ENCODE data around the gene LURAP1L.

LURAP1L gene

GRCh38 chr9:12826924-12827565, 52.2 kb downstream of the LURAP1L start:
- no peaks in the 10 kb centered on the region for H3K79me2 ChIP-seq (ENCODE audit: control insufficient read depth, insufficient read depth, low read length, unreplicated experiment)
- H3K27me3 ChIP-seq (ENCODE audit: insufficient read depth, low read length) = no peaks in the 10 kb centered on the region
- H3K4me1 ChIP-seq (ENCODE audit: control insufficient read depth, insufficient read depth, low read length, unreplicated experiment) = peaks cover 15% of the 10 kb centered on the region
- no peak overlapping the region for H3K4me3 ChIP-seq (ENCODE audit: low read depth, low read length)
- H3K36me3 ChIP-seq (ENCODE audit: insufficient read depth, low read length) = no peaks in the 10 kb centered on the region
- H3K27ac ChIP-seq (ENCODE audit: low read depth, low read length) = no peak overlapping the region
- H2AFZ ChIP-seq (ENCODE audit: low read length, unreplicated experiment) = no peak overlapping the region

GRCh38 chr9:12833701-12834100, 58.9 kb downstream of the LURAP1L start:
- Histone ChIP-seq H3K27me3 (ENCODE audit: insufficient read depth, low read length) (no peaks in the 10 kb centered on the region), H3K4me3 (ENCODE audit: low read depth, low read length) (no peak overlapping the region), H3K79me2 (ENCODE audit: control insufficient read depth, insufficient read depth, low read length, unreplicated experiment) (no peaks in the 10 kb centered on the region)

GRCh38 chr9:12838546-12838945, 63.7 kb downstream of the LURAP1L start:
- Histone ChIP-seq H3K4me3 (ENCODE audit: low read depth, low read length) (no peak overlapping the region), H3K27ac (ENCODE audit: low read depth, low read length) (peak overlapping the region; percentile 35)

More at GRCh38 chr9:12833701-12834100, 58.9 kb downstream of the LURAP1L start:
- Histone ChIP-seq H3K27ac (ENCODE audit: low read depth, low read length) (no peak overlapping the region), H2AFZ (ENCODE audit: low read length, unreplicated experiment) (no peak overlapping the region), H3K36me3 (ENCODE audit: insufficient read depth, low read length) (no peaks in the 10 kb centered on the region), H3K4me1 (ENCODE audit: control insufficient read depth, insufficient read depth, low read length, unreplicated experiment) (peaks cover 5% of the 10 kb centered on the region)

GRCh38 chr9:12843735-12844134, 68.9 kb downstream of the LURAP1L start:
- Histone ChIP-seq H3K36me3 (ENCODE audit: insufficient read depth, low read length) (0 out of 2 replicates have a peak, but pooled peaks cover 3% of the 10 kb centered on the region), H3K27ac (ENCODE audit: low read depth, low read length) (no peak overlapping the region), H3K4me3 (ENCODE audit: low read depth, low read length) (no peak overlapping the region), H3K4me1 (ENCODE audit: control insufficient read depth, insufficient read depth, low read length, unreplicated experiment) (peaks cover 4% of the 10 kb centered on the region), H3K79me2 (ENCODE audit: control insufficient read depth, insufficient read depth, low read length, unreplicated experiment) (no peaks in the 10 kb centered on the region), H2AFZ (ENCODE audit: low read length, unreplicated experiment) (no peak overlapping the region), H3K27me3 (ENCODE audit: insufficient read depth, low read length) (no peaks in the 10 kb centered on the region)

More at GRCh38 chr9:12838546-12838945, 63.7 kb downstream of the LURAP1L start:
- Histone ChIP-seq H3K36me3 (ENCODE audit: insufficient read depth, low read length) (no peaks in the 10 kb centered on the region), H3K27me3 (ENCODE audit: insufficient read depth, low read length) (no peaks in the 10 kb centered on the region), H3K4me1 (ENCODE audit: control insufficient read depth, insufficient read depth, low read length, unreplicated experiment) (peaks cover 4% of the 10 kb centered on the region), H3K79me2 (ENCODE audit: control insufficient read depth, insufficient read depth, low read length, unreplicated experiment) (no peaks in the 10 kb centered on the region), H2AFZ (ENCODE audit: low read length, unreplicated experiment) (no peak overlapping the region)

- no peaks in the 10 kb centered on the region for H3K79me2 ChIP-seq (ENCODE audit: control insufficient read depth, insufficient read depth, low read length, unreplicated experiment)
- no peak overlapping the region for H3K27ac ChIP-seq (ENCODE audit: low read depth, low read length)
- no peaks in the 10 kb centered on the region for H3K4me1 ChIP-seq (ENCODE audit: control insufficient read depth, insufficient read depth, low read length, unreplicated experiment)
- H3K36me3 ChIP-seq (ENCODE audit: insufficient read depth, low read length) = 0 out of 2 replicates have a peak, but pooled peaks cover 3% of the 10 kb centered on the region
- no peaks in the 10 kb centered on the region for H3K27me3 ChIP-seq (ENCODE audit: insufficient read depth, low read length)
- no peak overlapping the region for H2AFZ ChIP-seq (ENCODE audit: low read length, unreplicated experiment)
- no peak overlapping the region for H3K4me3 ChIP-seq (ENCODE audit: low read depth, low read length)
These were observed 71.2 kb downstream of the LURAP1L start for GRCh38 chr9:12846035-12846434.

- H3K4me1 ChIP-seq (ENCODE audit: control insufficient read depth, insufficient read depth, low read length, unreplicated experiment) = no peaks in the 10 kb centered on the region
- no peaks in the 10 kb centered on the region for H3K79me2 ChIP-seq (ENCODE audit: control insufficient read depth, insufficient read depth, low read length, unreplicated experiment)
- no peak overlapping the region for H2AFZ ChIP-seq (ENCODE audit: low read length, unreplicated experiment)
- H3K27me3 ChIP-seq (ENCODE audit: insufficient read depth, low read length) = no peaks in the 10 kb centered on the region
- H3K36me3 ChIP-seq (ENCODE audit: insufficient read depth, low read length) = 0 out of 2 replicates have a peak, but pooled peaks cover 3% of the 10 kb centered on the region
- no peak overlapping the region for H3K4me3 ChIP-seq (ENCODE audit: low read depth, low read length)
- no peak overlapping the region for H3K27ac ChIP-seq (ENCODE audit: low read depth, low read length)
These were observed 72.7 kb downstream of the LURAP1L start for GRCh38 chr9:12847561-12847960.

GRCh38 chr9:12849486-12850003, 74.7 kb downstream of the LURAP1L start:
- H2AFZ ChIP-seq (ENCODE audit: low read length, unreplicated experiment) = no peak overlapping the region
- no peak overlapping the region for H3K27ac ChIP-seq (ENCODE audit: low read depth, low read length)
- H3K36me3 ChIP-seq (ENCODE audit: insufficient read depth, low read length) = 0 out of 2 replicates have a peak, but pooled peaks cover 3% of the 10 kb centered on the region
- H3K27me3 ChIP-seq (ENCODE audit: insufficient read depth, low read length) = no peaks in the 10 kb centered on the region
- H3K4me3 ChIP-seq (ENCODE audit: low read depth, low read length) = no peak overlapping the region
- no peaks in the 10 kb centered on the region for H3K79me2 ChIP-seq (ENCODE audit: control insufficient read depth, insufficient read depth, low read length, unreplicated experiment)
- no peaks in the 10 kb centered on the region for H3K4me1 ChIP-seq (ENCODE audit: control insufficient read depth, insufficient read depth, low read length, unreplicated experiment)

- Histone ChIP-seq H3K4me1 (ENCODE audit: control insufficient read depth, insufficient read depth, low read length, unreplicated experiment) (no peaks in the 10 kb centered on the region), H3K79me2 (ENCODE audit: control insufficient read depth, insufficient read depth, low read length, unreplicated experiment) (no peaks in the 10 kb centered on the region), H3K27ac (ENCODE audit: low read depth, low read length) (no peak overlapping the region), H2AFZ (ENCODE audit: low read length, unreplicated experiment) (no peak overlapping the region), H3K4me3 (ENCODE audit: low read depth, low read length) (no peak overlapping the region), H3K36me3 (ENCODE audit: insufficient read depth, low read length) (0 out of 2 replicates have a peak, but pooled peaks cover 3% of the 10 kb centered on the region), H3K27me3 (ENCODE audit: insufficient read depth, low read length) (no peaks in the 10 kb centered on the region)
These were observed 76.7 kb downstream of the LURAP1L start for GRCh38 chr9:12851341-12852090.

GRCh38 chr9:12853051-12853450, 78.2 kb downstream of the LURAP1L start:
- no peaks in the 10 kb centered on the region for H3K4me1 ChIP-seq (ENCODE audit: control insufficient read depth, insufficient read depth, low read length, unreplicated experiment)
- no peaks in the 10 kb centered on the region for H3K36me3 ChIP-seq (ENCODE audit: insufficient read depth, low read length)
- no peak overlapping the region for H3K4me3 ChIP-seq (ENCODE audit: low read depth, low read length)
- H3K27me3 ChIP-seq (ENCODE audit: insufficient read depth, low read length) = no peaks in the 10 kb centered on the region
- H3K27ac ChIP-seq (ENCODE audit: low read depth, low read length) = no peak overlapping the region
- no peak overlapping the region for H2AFZ ChIP-seq (ENCODE audit: low read length, unreplicated experiment)
- H3K79me2 ChIP-seq (ENCODE audit: control insufficient read depth, insufficient read depth, low read length, unreplicated experiment) = no peaks in the 10 kb centered on the region

GRCh38 chr9:12854221-12854620, 79.4 kb downstream of the LURAP1L start:
- Histone ChIP-seq H2AFZ (ENCODE audit: low read length, unreplicated experiment) (no peak overlapping the region), H3K27ac (ENCODE audit: low read depth, low read length) (no peak overlapping the region), H3K4me3 (ENCODE audit: low read depth, low read length) (no peak overlapping the region), H3K36me3 (ENCODE audit: insufficient read depth, low read length) (no peaks in the 10 kb centered on the region), H3K27me3 (ENCODE audit: insufficient read depth, low read length) (no peaks in the 10 kb centered on the region), H3K79me2 (ENCODE audit: control insufficient read depth, insufficient read depth, low read length, unreplicated experiment) (no peaks in the 10 kb centered on the region), H3K4me1 (ENCODE audit: control insufficient read depth, insufficient read depth, low read length, unreplicated experiment) (peaks cover 4% of the 10 kb centered on the region)

Measured in ACC112 (cell line).